OCI-LY1 (cell line): ENCODE data around the gene ACHE.

Experiments
- H2AFZ ChIP-seq: fragments of 200-600 bp; sonication (generic), shearing (Covaris generic); 2 replicates; pipeline ENCODE4 v1.6.0; 2014; ENCODE audit warnings: antibody characterized with exemption, mild to moderate bottlenecking, low read length
- H3F3A ChIP-seq: fragments of 200-600 bp; sonication (generic), shearing (Covaris generic); 2 replicates; pipeline ENCODE4 v1.6.0; 2014; ENCODE audit warnings: mild to moderate bottlenecking, antibody characterized with exemption, low read length, moderate library complexity; ENCODE audit not compliant: insufficient read depth
- H3K27ac ChIP-seq: fragments of 200-600 bp; sonication (generic); 2 replicates; pipeline ENCODE4 v1.5.1; 2014; ENCODE audit warnings: low read length, mixed run types, mild to moderate bottlenecking, low read depth; ENCODE audit not compliant: poor library complexity, severe bottlenecking
- H3K27me3 ChIP-seq: fragments of 200-600 bp; sonication (generic); 2 replicates; pipeline ENCODE4 v1.6.0; 2014; ENCODE audit warnings: antibody characterized with exemption, mild to moderate bottlenecking, low read length, moderate library complexity; ENCODE audit not compliant: insufficient read depth
- H3K36me3 ChIP-seq: fragments of 200-600 bp; sonication (generic); 2 replicates; pipeline ENCODE4 v1.6.1; 2014; ENCODE audit warnings: mild to moderate bottlenecking, antibody characterized with exemption, low read length, moderate library complexity, mixed read lengths; ENCODE audit not compliant: insufficient read depth
- H3K4me1 ChIP-seq: fragments of 200-600 bp; sonication (generic); 2 replicates; pipeline ENCODE4 v1.5.1; 2014; ENCODE audit warnings: mild to moderate bottlenecking, low read length, moderate library complexity; ENCODE audit not compliant: insufficient read depth, severe bottlenecking
- H3K4me2 ChIP-seq: fragments of 200-600 bp; sonication (generic), shearing (Covaris generic); 2 replicates; pipeline ENCODE4 v1.6.1; 2014; ENCODE audit warnings: low read length
- H3K4me3 ChIP-seq: fragments of 200-600 bp; sonication (generic); 2 replicates; pipeline ENCODE4 v1.5.1; 2014; ENCODE audit warnings: low read length, low read depth, mild to moderate bottlenecking, mixed read lengths; ENCODE audit not compliant: poor library complexity, severe bottlenecking
- H3K79me2 ChIP-seq: fragments of 200-600 bp; shearing (Covaris generic); 2 replicates; pipeline ENCODE4 v1.6.1; 2016; ENCODE audit warnings: mixed run types, low read length, mixed read lengths; ENCODE audit not compliant: insufficient read depth
- H3K9ac ChIP-seq: fragments of 200-600 bp; sonication (generic), shearing (Covaris generic); 2 replicates; pipeline ENCODE4 v1.6.1; 2014; ENCODE audit warnings: mild to moderate bottlenecking, low read length, mixed read lengths
- H3K9me2 ChIP-seq: fragments of 200-600 bp; sonication (generic), shearing (Covaris generic); 2 replicates; pipeline ENCODE4 v1.6.1; 2014; ENCODE audit warnings: low read depth, mild to moderate bottlenecking, low read length, mixed read lengths
- H3K9me3 ChIP-seq: fragments of 200-600 bp; shearing (Covaris generic); 2 replicates; pipeline ENCODE4 v1.6.1; 2014; ENCODE audit warnings: low read length, mixed read lengths
- H4K20me1 ChIP-seq: fragments of 200-600 bp; sonication (generic), shearing (Covaris generic); 2 replicates; pipeline ENCODE4 v1.6.0; 2016; ENCODE audit warnings: mild to moderate bottlenecking, low read length; ENCODE audit not compliant: insufficient read depth
- CTCF ChIP-seq: fragments of 200-600 bp; sonication (generic), shearing (Covaris generic); IDR thresholded peaks from 2 replicates; pipeline ENCODE4 v1.5.1; 2017; ENCODE audit warnings: mild to moderate bottlenecking, antibody characterized with exemption, low read length, moderate library complexity, mixed read lengths
- EZH2 ChIP-seq: fragments of 200-600 bp; sonication (generic), shearing (Covaris generic); IDR thresholded peaks from 2 replicates; pipeline ENCODE4 v1.8.0; 2017; ENCODE audit warnings: borderline replicate concordance, mixed run types, mild to moderate bottlenecking, antibody characterized with exemption, low read length, moderate library complexity, mixed read lengths

ACHE gene

GRCh38 chr7:100900978-100901377 is 5.3 kb upstream of the ACHE start:
- H3K27me3 ChIP-seq: peaks cover 5% of the 10 kb centered on the region

DNA sequence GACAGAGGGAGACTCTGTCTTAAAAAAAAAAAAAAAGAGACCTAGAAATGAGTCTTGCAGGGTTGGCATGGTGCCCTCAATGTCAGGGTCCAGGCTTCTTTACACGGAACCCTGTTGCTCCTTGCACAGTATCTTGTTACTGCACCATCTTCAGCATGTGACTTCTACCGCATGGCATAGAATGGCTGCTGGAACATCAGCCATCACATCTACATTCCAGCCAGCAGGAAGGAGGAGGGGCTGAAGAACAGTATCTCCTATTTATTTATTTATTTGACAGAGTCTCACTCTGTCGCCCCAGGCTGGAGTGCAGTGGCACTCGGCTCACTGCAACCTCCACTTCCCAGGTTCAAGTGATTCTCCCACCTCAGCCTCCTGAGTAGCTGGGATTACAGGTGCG is 3.7 kb upstream of the ACHE start:
- Histone ChIP-seq H3K4me3 (no peak overlapping the region), H3K9ac (no peak overlapping the region), H3K9me3 (no peaks in the 10 kb centered on the region), H3K79me2 (no peaks in the 10 kb centered on the region), H3K27ac (no peak overlapping the region), H3K4me1 (peaks cover 14% of the 10 kb centered on the region), H3F3A (no peaks in the 10 kb centered on the region), H3K27me3 (peaks cover 5% of the 10 kb centered on the region), H4K20me1 (no peaks in the 10 kb centered on the region), H3K9me2 (no peaks in the 10 kb centered on the region), H3K36me3 (no peaks in the 10 kb centered on the region), H2AFZ (no peak overlapping the region), H3K4me2 (no peak overlapping the region)
- TF ChIP-seq EZH2 (no peak), CTCF (no peak)

More at GRCh38 chr7:100900978-100901377, 5.3 kb upstream of the ACHE start:
- Histone ChIP-seq H2AFZ (no peak overlapping the region), H3K9me3 (no peaks in the 10 kb centered on the region), H3K9ac (no peak overlapping the region), H3K4me1 (peaks cover 6% of the 10 kb centered on the region), H3K36me3 (no peaks in the 10 kb centered on the region), H3K4me3 (no peak overlapping the region), H3K27ac (no peak overlapping the region), H3F3A (no peaks in the 10 kb centered on the region), H4K20me1 (no peaks in the 10 kb centered on the region), H3K9me2 (no peaks in the 10 kb centered on the region), H3K79me2 (no peaks in the 10 kb centered on the region), H3K4me2 (no peak overlapping the region)
- TF ChIP-seq EZH2 (no peak), CTCF (no peak)

DNA sequence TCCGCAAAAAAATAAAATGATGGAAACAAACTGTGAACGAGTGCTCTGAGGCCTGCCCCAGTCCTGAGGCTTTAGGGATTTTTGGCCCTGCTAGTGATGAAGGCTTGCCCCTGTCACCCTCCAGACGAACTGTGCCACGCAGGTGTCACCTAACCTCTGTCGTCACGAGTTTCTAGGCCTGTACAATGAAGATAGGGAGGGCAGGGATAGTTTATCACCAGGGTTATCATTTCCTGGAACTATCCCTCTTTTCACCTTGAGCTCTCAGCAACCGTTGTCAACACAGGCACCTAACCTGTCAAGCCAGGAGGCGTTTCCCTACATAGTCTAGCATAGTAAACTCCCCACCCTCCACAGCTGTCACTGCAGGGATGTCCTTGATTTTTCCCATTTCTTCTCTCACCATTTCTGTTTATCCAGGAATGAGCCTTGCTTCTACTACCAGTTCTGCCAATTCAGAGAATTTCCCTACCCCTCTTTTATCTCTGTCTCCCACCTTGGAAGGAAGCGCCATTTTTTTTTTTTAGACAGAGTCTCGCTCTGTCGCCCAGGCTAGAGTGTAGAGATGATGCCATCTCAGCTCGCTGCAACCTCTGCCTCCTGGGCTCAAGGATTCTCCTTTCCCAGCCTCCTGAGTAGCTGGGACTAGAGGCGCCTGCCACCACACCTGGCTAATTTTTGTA is 2.2 kb upstream of the ACHE start:
- Histone ChIP-seq H3K4me2 (no peak overlapping the region), H3K4me3 (no peak overlapping the region), H3K4me1 (peaks cover 14% of the 10 kb centered on the region), H3K9me2 (no peaks in the 10 kb centered on the region), H3K9me3 (no peaks in the 10 kb centered on the region), H3K27ac (no peak overlapping the region), H3F3A (no peaks in the 10 kb centered on the region), H3K79me2 (no peaks in the 10 kb centered on the region), H4K20me1 (no peaks in the 10 kb centered on the region), H3K9ac (no peak overlapping the region), H2AFZ (no peak overlapping the region), H3K27me3 (peaks cover 5% of the 10 kb centered on the region), H3K36me3 (no peaks in the 10 kb centered on the region)
- no peak for TF ChIP-seq CTCF
- no peak for TF ChIP-seq EZH2
